ENCODE results near the gene ELFN1.
"Not testable (repeated sequence)": the region's sequence is repeated elsewhere in the genome, so short reads cannot be mapped to it uniquely, and the experiment has no call there.

DNA sequence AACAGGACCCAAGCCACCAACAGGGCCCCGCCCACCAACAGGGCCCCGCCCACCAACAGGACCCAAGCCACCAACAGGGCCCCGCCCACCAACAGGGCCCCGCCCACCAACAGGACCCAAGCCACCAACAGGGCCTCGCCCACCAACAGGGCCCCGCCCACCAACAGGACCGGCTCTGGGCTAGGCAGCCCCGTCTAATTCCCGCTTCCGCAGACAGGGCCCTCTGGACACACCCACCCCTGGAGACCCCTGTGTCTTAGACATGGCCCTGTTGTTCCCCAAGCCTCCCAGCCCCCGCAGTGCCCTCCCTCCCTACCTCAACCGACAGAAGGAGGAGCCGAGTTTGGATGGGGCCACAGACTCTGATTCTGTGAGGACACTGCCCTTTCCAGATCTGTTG lies 49.2 kb downstream of the ELFN1 start:
- TF ChIP-seq, protein P1, sequence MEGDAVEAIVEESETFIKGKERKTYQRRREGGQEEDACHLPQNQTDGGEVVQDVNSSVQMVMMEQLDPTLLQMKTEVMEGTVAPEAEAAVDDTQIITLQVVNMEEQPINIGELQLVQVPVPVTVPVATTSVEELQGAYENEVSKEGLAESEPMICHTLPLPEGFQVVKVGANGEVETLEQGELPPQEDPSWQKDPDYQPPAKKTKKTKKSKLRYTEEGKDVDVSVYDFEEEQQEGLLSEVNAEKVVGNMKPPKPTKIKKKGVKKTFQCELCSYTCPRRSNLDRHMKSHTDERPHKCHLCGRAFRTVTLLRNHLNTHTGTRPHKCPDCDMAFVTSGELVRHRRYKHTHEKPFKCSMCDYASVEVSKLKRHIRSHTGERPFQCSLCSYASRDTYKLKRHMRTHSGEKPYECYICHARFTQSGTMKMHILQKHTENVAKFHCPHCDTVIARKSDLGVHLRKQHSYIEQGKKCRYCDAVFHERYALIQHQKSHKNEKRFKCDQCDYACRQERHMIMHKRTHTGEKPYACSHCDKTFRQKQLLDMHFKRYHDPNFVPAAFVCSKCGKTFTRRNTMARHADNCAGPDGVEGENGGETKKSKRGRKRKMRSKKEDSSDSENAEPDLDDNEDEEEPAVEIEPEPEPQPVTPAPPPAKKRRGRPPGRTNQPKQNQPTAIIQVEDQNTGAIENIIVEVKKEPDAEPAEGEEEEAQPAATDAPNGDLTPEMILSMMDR (IDR thresholded peaks at IDR 0.05) = not testable (repeated sequence)
- TF ChIP-seq POLR2A (IDR thresholded peaks at IDR 0.05) = not testable (repeated sequence)
